Femur (tissue), 1 donor: ENCODE data around the gene ADAMTS18.

Experiments used
- DNase-seq: peaks from one replicate; pipeline ENCODE4 v3.0.0-alpha.2; 2017

ADAMTS18 gene

GRCh38 chr16:77433146-77433545 is 1.7 kb downstream of the ADAMTS18 start:
- no peak for DNase-seq

DNA sequence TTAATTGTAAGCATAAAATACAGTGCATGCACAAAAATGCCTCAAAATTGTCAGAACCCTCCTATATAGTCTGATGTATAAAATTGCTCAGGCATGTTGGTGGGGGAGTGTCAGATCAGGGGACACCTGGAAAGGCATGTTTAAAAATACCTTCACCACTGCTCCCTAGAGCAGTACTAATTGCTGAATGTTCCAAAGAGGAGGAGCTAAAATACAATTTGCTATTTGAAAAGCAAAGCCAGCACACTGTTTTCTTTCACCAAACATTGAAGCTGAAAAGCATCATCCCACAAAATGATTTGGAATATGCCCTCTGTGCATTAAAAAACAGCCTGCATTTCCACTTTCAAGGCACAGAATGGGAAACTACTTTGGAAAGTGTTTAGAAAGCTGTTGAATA is 2.6 kb downstream of the ADAMTS18 start:
- no peak for DNase-seq

DNA sequence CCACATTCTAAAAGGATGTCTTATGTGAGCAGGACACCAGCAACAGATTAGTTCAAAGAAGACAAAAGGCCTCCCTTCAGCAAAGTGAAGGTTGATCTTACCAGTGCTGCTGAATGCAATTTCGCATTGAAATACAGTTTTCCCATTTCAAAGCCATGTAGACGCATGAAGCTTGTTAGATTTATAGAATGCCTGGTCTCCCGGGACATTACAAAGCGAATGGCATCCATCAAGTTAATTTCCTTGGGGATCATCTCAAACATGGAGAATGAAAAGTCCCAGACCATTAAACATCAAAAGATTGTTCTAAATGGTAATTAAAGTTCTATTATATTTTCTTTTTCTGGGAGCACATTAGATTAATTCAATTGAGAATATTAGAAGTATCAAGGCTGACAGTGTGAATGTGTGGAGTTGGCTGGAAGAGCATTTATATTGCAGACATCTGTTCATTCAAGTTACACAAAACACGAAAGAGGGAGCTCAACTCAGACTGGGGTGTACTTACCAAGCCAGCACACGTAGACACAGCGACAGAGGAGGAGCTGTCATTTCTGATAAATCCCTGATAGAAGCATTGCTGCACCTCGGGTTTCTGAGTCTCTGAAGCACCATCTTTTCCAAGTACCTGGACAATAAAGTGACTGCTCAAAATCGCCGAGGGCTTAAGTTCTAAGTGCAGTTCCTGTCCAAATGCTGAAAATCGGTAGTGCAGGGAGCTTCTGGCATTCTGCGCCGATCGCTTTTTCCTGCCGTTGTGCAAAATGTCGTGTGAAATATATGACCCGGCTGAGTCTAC is 3.8 kb downstream of the ADAMTS18 start:
- DNase-seq = no peak

DNA sequence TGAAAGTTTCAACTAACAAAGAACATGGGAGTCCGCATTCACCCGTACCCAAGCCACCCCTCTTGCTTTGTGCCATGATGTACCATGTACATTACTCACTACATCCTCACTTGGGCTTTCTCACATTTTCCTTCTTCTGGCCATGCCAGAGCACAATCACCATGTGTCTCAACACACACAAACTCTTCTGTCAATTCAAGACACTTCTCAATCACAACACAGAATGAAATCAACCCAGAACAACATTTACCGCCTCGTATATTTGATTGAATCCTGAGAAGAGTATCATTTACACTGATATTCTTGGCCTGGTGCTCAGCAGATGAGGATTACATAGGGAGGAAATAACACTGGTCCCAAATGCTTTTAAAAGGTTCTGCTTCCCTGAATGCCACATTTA is 4.5 kb downstream of the ADAMTS18 start:
- DNase-seq = no peak

GRCh38 chr16:77424871-77425604 is 9.8 kb downstream of the ADAMTS18 start:
- no peak for DNase-seq

DNA sequence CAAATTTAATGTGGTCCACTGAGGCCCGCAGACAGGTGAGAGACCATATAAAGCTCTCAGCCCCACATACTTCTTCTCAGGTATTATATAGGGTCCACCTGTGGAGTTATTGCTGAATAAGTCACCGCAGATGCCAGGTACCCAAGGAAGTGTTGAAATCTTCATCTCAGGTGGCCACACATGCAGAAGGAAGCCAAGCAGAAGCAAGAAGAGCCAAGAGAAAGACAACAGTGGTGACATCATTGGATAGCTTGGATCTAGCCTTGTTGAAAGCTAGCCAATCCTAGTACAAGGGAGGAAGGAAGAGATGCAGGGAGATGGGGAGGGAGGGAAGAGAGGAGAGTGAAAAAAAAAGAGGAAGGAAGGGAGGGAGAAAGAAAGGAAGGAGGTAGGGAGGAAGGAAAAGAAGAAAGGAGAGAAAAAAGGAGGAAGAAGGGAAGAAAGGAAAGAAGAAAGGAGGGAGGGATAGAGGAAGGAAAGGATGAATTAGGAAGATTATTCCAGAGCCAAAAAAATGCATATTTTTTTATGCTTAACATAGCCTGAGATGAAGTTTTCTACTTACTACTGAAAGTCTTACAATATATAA is 12.5 kb downstream of the ADAMTS18 start:
- DNase-seq = no peak

- no peak for DNase-seq
Measured at GRCh38 chr16:77416939-77417480, 17.8 kb downstream of the ADAMTS18 start.

- no peak for DNase-seq
Measured at GRCh38 chr16:77414752-77415231, 20.0 kb downstream of the ADAMTS18 start.

- DNase-seq = no peak
Measured at GRCh38 chr16:77410449-77410848, 24.4 kb downstream of the ADAMTS18 start.

- DNase-seq = no peak
Measured at GRCh38 chr16:77409311-77409710, 25.5 kb downstream of the ADAMTS18 start.

DNA sequence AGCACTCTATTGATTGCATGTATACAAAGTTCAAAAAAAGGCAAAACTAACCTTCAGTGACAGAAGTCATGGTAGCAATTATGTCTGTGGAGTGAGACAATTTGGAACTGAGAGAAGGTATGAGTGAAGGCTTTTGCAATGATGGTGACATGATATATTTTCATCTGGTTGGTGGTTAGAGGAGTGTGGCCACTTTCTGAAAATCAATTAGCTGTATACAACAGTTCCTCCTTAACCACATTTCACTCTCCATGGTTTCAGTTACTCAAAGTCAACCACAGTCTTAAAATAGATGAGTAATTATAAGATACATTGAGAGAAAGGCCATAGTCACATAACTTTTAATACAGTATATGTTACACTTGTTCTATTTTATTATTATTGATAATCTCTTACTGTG is 26.2 kb downstream of the ADAMTS18 start:
- no peak for DNase-seq

DNA sequence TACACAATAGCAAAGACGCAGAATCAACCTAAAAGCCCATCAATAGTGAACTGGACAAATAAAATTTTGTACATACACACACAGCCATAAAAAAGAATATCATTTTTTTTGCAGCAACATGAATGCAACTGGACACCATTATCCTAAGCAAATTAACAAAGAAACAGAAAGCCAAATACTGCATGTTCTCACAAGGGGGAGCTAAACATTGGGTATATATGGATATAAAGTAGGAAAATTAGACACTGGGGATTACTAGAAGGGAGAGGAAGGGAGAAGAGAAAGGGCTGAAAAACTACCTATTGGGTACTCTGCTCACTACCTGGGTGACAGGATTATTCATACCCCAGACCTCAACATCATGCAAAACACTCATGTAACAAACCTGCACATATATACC is 28.2 kb downstream of the ADAMTS18 start:
- DNase-seq = no peak

GRCh38 chr16:77404775-77405174 is 30.1 kb downstream of the ADAMTS18 start:
- no peak for DNase-seq

- DNase-seq = no peak
Measured at GRCh38 chr16:77403732-77404131, 31.1 kb downstream of the ADAMTS18 start.

DNA sequence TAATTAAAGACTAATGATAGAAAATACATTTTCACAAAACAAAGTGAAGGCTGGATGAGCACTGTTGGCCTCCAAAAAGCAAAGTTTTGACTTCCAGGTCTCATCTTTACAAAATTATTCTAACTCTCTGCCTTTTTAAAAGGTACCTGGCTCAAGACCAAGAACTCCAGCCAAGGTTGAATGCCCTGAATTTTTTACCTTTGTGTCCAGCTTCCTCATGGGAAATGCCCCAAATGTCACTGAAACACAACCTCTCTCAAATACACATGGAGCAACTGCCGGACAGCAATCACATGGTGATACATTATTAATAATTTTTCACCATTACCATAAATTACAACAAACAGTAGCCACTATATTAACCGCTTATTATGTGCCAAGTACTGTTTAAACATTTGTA is 32.2 kb downstream of the ADAMTS18 start:
- DNase-seq = no peak

- DNase-seq = no peak
Measured at GRCh38 chr16:77402118-77402517, 32.7 kb downstream of the ADAMTS18 start.

DNA sequence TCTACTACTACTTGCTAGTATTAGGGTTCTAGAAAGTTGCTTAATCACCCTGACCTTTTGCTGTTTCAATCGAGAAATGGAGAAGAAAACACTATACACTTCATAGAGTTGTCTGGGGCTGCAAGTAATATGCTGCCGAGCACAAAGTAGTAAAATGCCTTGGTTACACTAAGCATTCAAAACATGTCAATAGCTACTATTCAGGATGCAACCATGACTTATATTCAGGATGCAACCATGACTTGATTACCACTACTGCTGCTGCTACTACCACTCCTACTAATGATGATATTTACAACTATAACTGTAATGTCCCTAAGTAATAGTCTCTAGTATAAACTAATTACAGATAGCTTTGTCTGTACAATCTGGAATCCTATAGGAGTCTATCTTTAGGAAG is 35.3 kb downstream of the ADAMTS18 start:
- DNase-seq = no peak

- DNase-seq = no peak
Measured at GRCh38 chr16:77399066-77399465, 35.8 kb downstream of the ADAMTS18 start.

DNA sequence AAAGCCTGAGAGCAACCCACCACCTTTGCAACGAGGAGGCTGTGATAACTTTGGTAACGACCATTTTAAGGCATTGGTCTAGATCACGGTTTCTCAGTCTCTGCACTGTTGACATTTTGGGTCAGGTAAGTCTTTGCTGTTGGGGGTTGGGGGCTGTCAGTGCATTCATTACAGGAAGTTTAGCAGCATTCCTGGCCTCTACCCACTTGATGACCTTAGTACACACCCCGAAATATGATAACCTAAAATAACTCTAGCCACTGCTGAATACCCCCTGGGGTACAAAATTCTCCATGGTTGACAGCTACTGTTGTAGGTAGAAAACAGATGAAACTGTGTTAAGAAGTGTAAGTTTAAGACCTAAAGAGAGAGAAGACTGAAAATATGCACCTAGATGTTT is 36.3 kb downstream of the ADAMTS18 start:
- DNase-seq = no peak

GRCh38 chr16:77396461-77396860 is 38.4 kb downstream of the ADAMTS18 start:
- DNase-seq = no peak

GRCh38 chr16:77394699-77395098 is 40.1 kb downstream of the ADAMTS18 start:
- DNase-seq = no peak

GRCh38 chr16:77393955-77394354 is 40.9 kb downstream of the ADAMTS18 start:
- no peak for DNase-seq

DNA sequence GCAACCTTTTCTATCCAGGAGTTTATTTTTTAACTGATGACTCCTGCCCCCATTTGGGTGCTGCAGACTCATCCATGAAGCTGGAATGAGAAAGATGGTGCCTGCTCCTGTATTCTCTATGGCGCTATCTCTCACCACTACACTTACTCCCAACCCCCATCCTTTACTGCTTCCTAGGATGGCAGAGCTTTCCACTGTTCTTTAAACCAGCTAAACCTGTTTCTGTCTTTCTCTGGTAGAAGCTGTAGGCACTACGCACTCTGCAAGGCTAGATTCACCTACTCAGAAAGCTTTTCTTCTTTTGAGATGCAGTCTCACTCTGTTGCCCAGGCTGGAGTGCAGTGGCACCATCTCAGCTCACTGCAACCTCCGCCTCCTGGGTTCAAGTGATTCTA is 47.0 kb downstream of the ADAMTS18 start:
- DNase-seq = no peak
